Liver (tissue), 3 donors: ENCODE data around the gene SBF2.

Source experiments
- FOXA1 ChIP-seq: IDR thresholded peaks from 2 replicates; pipeline ENCODE4 v1.6.1; 2016; ENCODE audit warnings: antibody characterized with exemption
- JUND ChIP-seq, 2 donors: IDR thresholded peaks; 2 replicates each; pipeline ENCODE4 v1.6.1; 2016; ENCODE audit warnings: antibody characterized with exemption in 2 of 2
- RAD21 ChIP-seq, 2 donors: IDR thresholded peaks; 2 replicates each; pipeline ENCODE4 v1.6.1; 2016; ENCODE audit warnings: antibody characterized with exemption in 2 of 2, mild to moderate bottlenecking in 2 of 2
- RXRA ChIP-seq, 2 donors: IDR thresholded peaks; 2 replicates each; pipeline ENCODE4 v1.6.1; 2017 to 2018; ENCODE audit warnings: antibody characterized with exemption in 2 of 2, mild to moderate bottlenecking in 1 of 2
- TAF1 ChIP-seq: conservative IDR thresholded peaks from 2 replicates; pipeline ENCODE4 v1.6.1; 2016; ENCODE audit warnings: antibody characterized with exemption, mild to moderate bottlenecking
- YY1 ChIP-seq: IDR thresholded peaks from 2 replicates; pipeline ENCODE4 v1.6.1; 2016; ENCODE audit warnings: antibody characterized with exemption, mild to moderate bottlenecking
- TF ChIP-seq, protein P1 (sequence below): IDR thresholded peaks from 2 replicates; pipeline ENCODE4 v1.6.1; 2016; ENCODE audit warnings: antibody characterized with exemption
- TF ChIP-seq, protein P2 (sequence below): fragments of 150-350 bp; IDR thresholded peaks from 2 replicates; pipeline ENCODE4 v1.5.1; 2017; ENCODE audit warnings: improper control_type of control experiment, low read depth, low read length; ENCODE audit not compliant: missing input control
- TF ChIP-seq, protein P3 (sequence below): IDR thresholded peaks from 2 replicates; pipeline ENCODE4 v1.6.1; 2016; ENCODE audit warnings: antibody characterized with exemption, mild to moderate bottlenecking
- donor health status: healthy.
- donor health status: healthy.

DNA sequence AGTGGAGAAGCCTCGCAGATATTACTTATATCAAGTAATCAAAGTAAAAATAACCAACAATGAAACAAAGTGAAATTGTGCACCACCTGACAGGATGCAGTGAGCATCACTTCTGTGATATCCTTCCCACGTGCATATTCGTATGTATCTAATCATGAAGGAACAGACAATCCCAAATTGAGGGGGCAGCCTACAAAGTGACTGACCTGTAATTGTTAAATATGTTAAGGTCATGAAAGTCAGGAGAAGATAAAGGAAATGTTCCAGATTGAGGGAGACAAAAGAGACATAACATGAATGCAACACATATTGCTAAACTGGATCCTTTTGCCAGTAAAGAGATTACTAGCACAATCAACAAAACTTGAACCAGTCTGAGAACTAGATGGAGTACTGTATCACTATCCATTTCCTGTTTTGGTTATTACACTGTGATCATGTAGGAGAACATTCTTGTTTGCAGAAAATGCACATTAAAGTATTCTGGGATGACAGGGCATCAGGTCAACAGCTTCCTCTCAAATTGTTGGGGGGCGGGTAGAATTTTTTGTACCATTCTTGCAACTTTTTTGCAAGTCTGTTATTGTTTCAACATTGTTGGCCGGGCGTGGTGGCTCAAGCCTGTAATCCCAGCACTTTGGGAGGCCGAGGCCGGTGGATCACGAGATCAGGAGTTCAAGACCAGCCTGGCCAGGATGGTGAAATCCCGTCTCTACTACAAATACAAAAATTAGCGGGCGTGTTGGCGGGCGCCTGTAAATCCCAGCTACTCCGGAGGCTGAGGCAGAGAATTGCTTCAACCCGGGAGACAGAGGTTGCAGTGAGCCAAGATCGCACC lies 2.0 kb downstream of the SBF2 start:
- TF ChIP-seq, protein P1, sequence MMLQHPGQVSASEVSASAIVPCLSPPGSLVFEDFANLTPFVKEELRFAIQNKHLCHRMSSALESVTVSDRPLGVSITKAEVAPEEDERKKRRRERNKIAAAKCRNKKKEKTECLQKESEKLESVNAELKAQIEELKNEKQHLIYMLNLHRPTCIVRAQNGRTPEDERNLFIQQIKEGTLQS: no peak
- TF ChIP-seq, protein P2, sequence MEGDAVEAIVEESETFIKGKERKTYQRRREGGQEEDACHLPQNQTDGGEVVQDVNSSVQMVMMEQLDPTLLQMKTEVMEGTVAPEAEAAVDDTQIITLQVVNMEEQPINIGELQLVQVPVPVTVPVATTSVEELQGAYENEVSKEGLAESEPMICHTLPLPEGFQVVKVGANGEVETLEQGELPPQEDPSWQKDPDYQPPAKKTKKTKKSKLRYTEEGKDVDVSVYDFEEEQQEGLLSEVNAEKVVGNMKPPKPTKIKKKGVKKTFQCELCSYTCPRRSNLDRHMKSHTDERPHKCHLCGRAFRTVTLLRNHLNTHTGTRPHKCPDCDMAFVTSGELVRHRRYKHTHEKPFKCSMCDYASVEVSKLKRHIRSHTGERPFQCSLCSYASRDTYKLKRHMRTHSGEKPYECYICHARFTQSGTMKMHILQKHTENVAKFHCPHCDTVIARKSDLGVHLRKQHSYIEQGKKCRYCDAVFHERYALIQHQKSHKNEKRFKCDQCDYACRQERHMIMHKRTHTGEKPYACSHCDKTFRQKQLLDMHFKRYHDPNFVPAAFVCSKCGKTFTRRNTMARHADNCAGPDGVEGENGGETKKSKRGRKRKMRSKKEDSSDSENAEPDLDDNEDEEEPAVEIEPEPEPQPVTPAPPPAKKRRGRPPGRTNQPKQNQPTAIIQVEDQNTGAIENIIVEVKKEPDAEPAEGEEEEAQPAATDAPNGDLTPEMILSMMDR: no peak
- TF ChIP-seq RAD21 (IDR thresholded peaks at IDR 0.05): no peak
- no peak for TF ChIP-seq FOXA1
- TF ChIP-seq YY1: no peak
- TF ChIP-seq TAF1: no peak
- TF ChIP-seq, protein P3, sequence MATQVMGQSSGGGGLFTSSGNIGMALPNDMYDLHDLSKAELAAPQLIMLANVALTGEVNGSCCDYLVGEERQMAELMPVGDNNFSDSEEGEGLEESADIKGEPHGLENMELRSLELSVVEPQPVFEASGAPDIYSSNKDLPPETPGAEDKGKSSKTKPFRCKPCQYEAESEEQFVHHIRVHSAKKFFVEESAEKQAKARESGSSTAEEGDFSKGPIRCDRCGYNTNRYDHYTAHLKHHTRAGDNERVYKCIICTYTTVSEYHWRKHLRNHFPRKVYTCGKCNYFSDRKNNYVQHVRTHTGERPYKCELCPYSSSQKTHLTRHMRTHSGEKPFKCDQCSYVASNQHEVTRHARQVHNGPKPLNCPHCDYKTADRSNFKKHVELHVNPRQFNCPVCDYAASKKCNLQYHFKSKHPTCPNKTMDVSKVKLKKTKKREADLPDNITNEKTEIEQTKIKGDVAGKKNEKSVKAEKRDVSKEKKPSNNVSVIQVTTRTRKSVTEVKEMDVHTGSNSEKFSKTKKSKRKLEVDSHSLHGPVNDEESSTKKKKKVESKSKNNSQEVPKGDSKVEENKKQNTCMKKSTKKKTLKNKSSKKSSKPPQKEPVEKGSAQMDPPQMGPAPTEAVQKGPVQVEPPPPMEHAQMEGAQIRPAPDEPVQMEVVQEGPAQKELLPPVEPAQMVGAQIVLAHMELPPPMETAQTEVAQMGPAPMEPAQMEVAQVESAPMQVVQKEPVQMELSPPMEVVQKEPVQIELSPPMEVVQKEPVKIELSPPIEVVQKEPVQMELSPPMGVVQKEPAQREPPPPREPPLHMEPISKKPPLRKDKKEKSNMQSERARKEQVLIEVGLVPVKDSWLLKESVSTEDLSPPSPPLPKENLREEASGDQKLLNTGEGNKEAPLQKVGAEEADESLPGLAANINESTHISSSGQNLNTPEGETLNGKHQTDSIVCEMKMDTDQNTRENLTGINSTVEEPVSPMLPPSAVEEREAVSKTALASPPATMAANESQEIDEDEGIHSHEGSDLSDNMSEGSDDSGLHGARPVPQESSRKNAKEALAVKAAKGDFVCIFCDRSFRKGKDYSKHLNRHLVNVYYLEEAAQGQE: no peak
- no peak for TF ChIP-seq JUND (IDR thresholded peaks at IDR 0.05)
- TF ChIP-seq RXRA (IDR thresholded peaks at IDR 0.05): peak; percentile 9 to 26
